A549 (cell line): ENCODE measurements around the gene TRIM29. TPM values are rescaled to one million over a fixed set of nuclear protein-coding genes. Genes with fewer than 3 reads are reported as not detected.

ENCODE experiments used
- ATAC-seq, 2 experiments: fragments of 200-7000 bp in 1 of 2; fragments of >200 bp in 1 of 2; cut with Nextera tagmentation in 1 of 2; cut with Tn5 transposase in 1 of 2; 3 replicates each; pipeline versions ENCODE4 v1.8.0 to v1.9.1; 2018 to 2020; ENCODE audit warnings: mild to moderate bottlenecking in 1 of 2, moderate library complexity in 1 of 2
- CTCF ChIA-PET: fragments of 300-600 bp; sonication (Branson Sonifier 250); formaldehyde crosslinking; extraction: SDS; loops from one replicate; lab custom pipeline; 2021; ENCODE audit warnings: antibody characterized with exemption, inconsistent platforms; lab: Yijun Ruan, JAX
- POLR2A ChIA-PET: fragments of 350-600 bp; formaldehyde crosslinking; extraction: SDS; loops from one replicate; lab custom pipeline; 2021; ENCODE audit warnings: antibody characterized with exemption, inconsistent platforms; lab: Yijun Ruan, JAX
- DNase-seq, 2 experiments: peaks; one replicate each; pipeline versions ENCODE4 v3.0.0 to v3.0.0-alpha.2; 2011 to 2016; ENCODE audit warnings: low read depth in 1 of 2, low spot score in 1 of 2
- FAIRE-seq: peaks from 2 replicates; lab custom pipeline; 2011; peaks lifted over from hg19 to GRCh38; lab: Jason Lieb, UNC
- H3K27ac ChIP-seq, 2 experiments: fragments of >200 bp; sonication (Bioruptor Twin); formaldehyde crosslinking; 3 replicates each; pipeline ENCODE4 v1.5.1; 2016 to 2017
- H3K4me1 ChIP-seq: fragments of >200 bp; sonication (Bioruptor Twin); formaldehyde crosslinking; 3 replicates; pipeline ENCODE4 v1.6.1; 2016
- H3K4me2 ChIP-seq: fragments of >200 bp; sonication (Bioruptor Twin); formaldehyde crosslinking; 3 replicates; pipeline ENCODE4 v1.6.1; 2016
- H3K4me3 ChIP-seq: fragments of >200 bp; sonication (Bioruptor Twin); formaldehyde crosslinking; 3 replicates; pipeline ENCODE4 v1.5.1; 2016
- H3K9me3 ChIP-seq: fragments of >200 bp; sonication (Bioruptor Twin); formaldehyde crosslinking; 3 replicates; pipeline ENCODE4 v1.6.1; 2016
- CBX2 ChIP-seq: fragments of 200-600 bp; sonication (generic); IDR thresholded peaks from 2 replicates; pipeline ENCODE4 v1.6.1; 2016; ENCODE audit warnings: low read depth, mild to moderate bottlenecking, borderline replicate concordance
- EHMT2 ChIP-seq: fragments of 200-600 bp; sonication (generic); IDR thresholded peaks from 2 replicates; pipeline ENCODE4 v1.6.1; 2016; ENCODE audit warnings: antibody characterized with exemption, low read depth, mild to moderate bottlenecking, moderate library complexity
- EP300 ChIP-seq, 2 experiments: fragments of >200 bp; sonication (Bioruptor Twin); formaldehyde crosslinking; IDR thresholded peaks; 2 replicates in 1 of 2; 3 replicates in 1 of 2; pipeline ENCODE4 v1.6.1; 2016 to 2017
- FOSB ChIP-seq: fragments of 250-450 bp; sonication (Bioruptor Pico); IDR thresholded peaks from 2 replicates; pipeline ENCODE4 v1.5.0; 2020; ENCODE audit warnings: mild to moderate bottlenecking, moderate library complexity
- FOSL2 ChIP-seq, 2 experiments: fragments of 450-650 bp in 1 of 2; fragments of >200 bp in 1 of 2; sonication (Bioruptor Twin) in 1 of 2; formaldehyde crosslinking; IDR thresholded peaks; 2 replicates each; pipeline versions ENCODE4 v1.5.0 to v1.6.1; 2016 to 2020; ENCODE audit warnings: mild to moderate bottlenecking in 1 of 2, moderate library complexity in 1 of 2
- GATA3 ChIP-seq: IDR thresholded peaks from 2 replicates; pipeline ENCODE4 v1.6.1; 2012; ENCODE audit warnings: borderline replicate concordance
- HDAC2 ChIP-seq: fragments of 200-600 bp; sonication (generic); IDR thresholded peaks from 2 replicates; pipeline ENCODE4 v1.6.1; 2016
- HMGXB4 ChIP-seq: fragments of 250-450 bp; sonication (Bioruptor Pico); IDR thresholded peaks from 2 replicates; pipeline ENCODE4 v1.5.0; 2021; ENCODE audit warnings: mild to moderate bottlenecking, moderate library complexity, borderline replicate concordance
- HOXA7 ChIP-seq: fragments of 250-450 bp; sonication (Bioruptor Pico); IDR thresholded peaks from 2 replicates; pipeline ENCODE4 v1.5.0; 2020; ENCODE audit warnings: mild to moderate bottlenecking, moderate library complexity
- JUN ChIP-seq, 2 experiments: fragments of >200 bp; sonication (Bioruptor Twin); formaldehyde crosslinking; IDR thresholded peaks; 2 replicates in 1 of 2; 3 replicates in 1 of 2; pipeline ENCODE4 v1.6.1; 2016 to 2017
- KDM5A ChIP-seq: fragments of 200-600 bp; sonication (generic); IDR thresholded peaks from 2 replicates; pipeline ENCODE4 v1.6.1; 2016; ENCODE audit warnings: antibody characterized with exemption, mild to moderate bottlenecking
- MYC ChIP-seq: IDR thresholded peaks from 2 replicates; pipeline ENCODE4 v1.6.1; 2012; ENCODE audit warnings: mild to moderate bottlenecking, inconsistent platforms, low read length, improper control_type of control experiment, borderline replicate concordance
- NR3C1 ChIP-seq: fragments of >200 bp; sonication (Bioruptor Twin); formaldehyde crosslinking; IDR thresholded peaks from 3 replicates; pipeline ENCODE4 v1.6.1; 2017
- PHF8 ChIP-seq: fragments of 200-600 bp; sonication (generic); IDR thresholded peaks from 2 replicates; pipeline ENCODE4 v1.6.1; 2016; ENCODE audit warnings: low read depth, mild to moderate bottlenecking, antibody characterized with exemption, moderate library complexity, borderline replicate concordance
- RARB ChIP-seq: fragments of 250-450 bp; sonication (Bioruptor Pico); IDR thresholded peaks from 2 replicates; pipeline ENCODE4 v1.8.0; 2021; ENCODE audit warnings: mild to moderate bottlenecking, moderate library complexity
- SMC3 ChIP-seq: fragments of >200 bp; sonication (Bioruptor Twin); formaldehyde crosslinking; IDR thresholded peaks from 3 replicates; pipeline ENCODE4 v1.6.1; 2018; ENCODE audit warnings: inconsistent platforms
- TFCP2L1 ChIP-seq: fragments of 250-450 bp; sonication (Bioruptor Pico); IDR thresholded peaks from 2 replicates; pipeline ENCODE4 v1.5.0; 2021; ENCODE audit warnings: mild to moderate bottlenecking
- TP53 ChIP-seq: fragments of 250-450 bp; sonication (Bioruptor Pico); IDR thresholded peaks from 2 replicates; pipeline ENCODE4 v1.5.0; 2021; ENCODE audit warnings: mild to moderate bottlenecking, moderate library complexity
- ZC3H11A ChIP-seq: fragments of 450-650 bp; IDR thresholded peaks from 2 replicates; pipeline ENCODE4 v1.6.1; 2014; ENCODE audit warnings: antibody characterized with exemption, mild to moderate bottlenecking
- ZFP36 ChIP-seq: fragments of 450-650 bp; IDR thresholded peaks from 2 replicates; pipeline ENCODE4 v1.6.1; 2014; ENCODE audit warnings: borderline replicate concordance; ENCODE audit not compliant: partially characterized antibody
- ZNF302 ChIP-seq: fragments of 250-450 bp; sonication (Bioruptor Pico); IDR thresholded peaks from 2 replicates; pipeline ENCODE4 v1.9.0; 2021; ENCODE audit warnings: inconsistent platforms, mild to moderate bottlenecking, moderate library complexity
- WGBS: methylation state at CpG from one replicate; pipeline ENCODE4 v1.1.6; 2017; ENCODE audit errors: missing lambda C conversion rate; 5-methylcytosine and 5-hydroxymethylcytosine counted together
- polyA plus RNA-seq, 4 experiments: library from polyadenylated mRNA; depleted of rRNA in 3 of 4; stranded (reverse); fragments of >200 nt; fragmentation: RNase III in 1 of 4; extraction: RNeasy Plus Mini Kit Qiagen cat#74134 plus additional on column Dnase treatment in 1 of 4; gene quantifications; 2 replicates in 3 of 4; 3 replicates in 1 of 4; pipeline ENCODE4 v1.2.3, GENCODE V29; 2011 to 2017
- TF ChIP-seq, protein P1 (sequence below): fragments of 250-450 bp; sonication (Bioruptor Pico); IDR thresholded peaks from 2 replicates; pipeline ENCODE4 v1.5.0; 2020; ENCODE audit warnings: low read depth, mild to moderate bottlenecking, moderate library complexity
- TF ChIP-seq, protein P2 (sequence below): IDR thresholded peaks from 2 replicates; pipeline ENCODE4 v1.6.1; 2012

The TRIM29 gene
- polyA plus RNA-seq, 2 of the 4 experiments (the other 2 are of a cell fraction), result 2.7 to 3.6 TPM

- Histone ChIP-seq H3K4me3 (no peak overlapping the region), H3K4me1 (no peaks in the 10 kb centered on the region), H3K27ac (no peak overlapping the region), H3K9me3 (no peaks in the 10 kb centered on the region), H3K4me2 (no peak overlapping the region)
- POLR2A ChIA-PET, result no interaction called here
- no peak for ATAC-seq
- FAIRE-seq, result no peak
- CTCF ChIA-PET, result interaction anchor here (1.2 to 2.1 kb wide), 3 partner anchors 10 to 121 kb away, joined by 4 to 16 read pairs (median 6); no protein-coding TSS in a partner anchor
- no peak for DNase-seq
- TF ChIP-seq PHF8 (no peak), GATA3 (no peak), SMC3 (no peak), MYC (no peak), HOXA7 (CRISPR knock-in tag) (no peak), HMGXB4 (CRISPR knock-in tag) (no peak), NR3C1 (no peak), ZNF302 (no peak), ZFP36 (no peak), FOSL2 (IDR thresholded peaks at IDR 0.05) (no peak), FOSL2 (CRISPR knock-in tag; IDR thresholded peaks at IDR 0.05) (no peak), CBX2 (no peak), EP300 (IDR thresholded peaks at IDR 0.05) (no peak), TP53 (CRISPR knock-in tag) (no peak), TFCP2L1 (CRISPR knock-in tag) (no peak), JUN (IDR thresholded peaks at IDR 0.05) (no peak), ZC3H11A (no peak)
- TF ChIP-seq, protein P1, sequence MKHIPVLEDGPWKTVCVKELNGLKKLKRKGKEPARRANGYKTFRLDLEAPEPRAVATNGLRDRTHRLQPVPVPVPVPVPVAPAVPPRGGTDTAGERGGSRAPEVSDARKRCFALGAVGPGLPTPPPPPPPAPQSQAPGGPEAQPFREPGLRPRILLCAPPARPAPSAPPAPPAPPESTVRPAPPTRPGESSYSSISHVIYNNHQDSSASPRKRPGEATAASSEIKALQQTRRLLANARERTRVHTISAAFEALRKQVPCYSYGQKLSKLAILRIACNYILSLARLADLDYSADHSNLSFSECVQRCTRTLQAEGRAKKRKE, result no peak
- TF ChIP-seq, all 56 proteins: peak for 0
- WGBS, result 46% methylated on average over 7 of the region's 7 CpGs
These were observed 44.5 kb upstream of the TRIM29 start for GRCh38 chr11:120182372-120182771.

- no peak for DNase-seq
- WGBS, result 56% methylated on average over 6 of the region's 10 CpGs
- TF ChIP-seq RARB (CRISPR knock-in tag) (no peak), EHMT2 (no peak), FOSB (CRISPR knock-in tag) (no peak), KDM5A (no peak), FOSL2 (IDR thresholded peaks at IDR 0.05) (no peak), FOSL2 (CRISPR knock-in tag; IDR thresholded peaks at IDR 0.05) (no peak), HDAC2 (no peak)
- TF ChIP-seq, protein P2, sequence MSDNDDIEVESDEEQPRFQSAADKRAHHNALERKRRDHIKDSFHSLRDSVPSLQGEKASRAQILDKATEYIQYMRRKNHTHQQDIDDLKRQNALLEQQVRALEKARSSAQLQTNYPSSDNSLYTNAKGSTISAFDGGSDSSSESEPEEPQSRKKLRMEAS, result no peak
- TF ChIP-seq, all 56 proteins: peak for 0
- Histone ChIP-seq H3K27ac (no peak overlapping the region), H3K4me2 (no peak overlapping the region), H3K9me3 (no peaks in the 10 kb centered on the region), H3K4me3 (no peak overlapping the region), H3K4me1 (no peaks in the 10 kb centered on the region)
- ATAC-seq, result no peak
- no peak for FAIRE-seq
- CTCF ChIA-PET, result interaction anchor here (0.9 to 5.3 kb wide), 6 partner anchors 8 to 121 kb away, joined by 3 to 31 read pairs (median 5); no protein-coding TSS in a partner anchor
- POLR2A ChIA-PET, result no interaction called here
These were observed 43.6 kb upstream of the TRIM29 start for GRCh38 chr11:120181376-120181975.
